Stomach (tissue), 4 donors: Measurements from ENCODE around the gene LSAMP.

Source experiments
- CTCF ChIP-seq, 7 experiments: fragments of 450-650 bp in 4 of 7; fragments of 200-600 bp in 3 of 7; sonication (generic) in 3 of 7; IDR thresholded peaks; one replicate each; pipeline ENCODE4 v1.5.1; 2016 to 2019; ENCODE audit warnings: antibody characterized with exemption in 7 of 7, control low read depth in 2 of 7, mild to moderate bottlenecking in 1 of 7
- EP300 ChIP-seq: sonication (generic); formaldehyde crosslinking; IDR thresholded peaks from one replicate; pipeline ENCODE4 v1.6.1; 2017; ENCODE audit warnings: antibody characterized with exemption

DNA sequence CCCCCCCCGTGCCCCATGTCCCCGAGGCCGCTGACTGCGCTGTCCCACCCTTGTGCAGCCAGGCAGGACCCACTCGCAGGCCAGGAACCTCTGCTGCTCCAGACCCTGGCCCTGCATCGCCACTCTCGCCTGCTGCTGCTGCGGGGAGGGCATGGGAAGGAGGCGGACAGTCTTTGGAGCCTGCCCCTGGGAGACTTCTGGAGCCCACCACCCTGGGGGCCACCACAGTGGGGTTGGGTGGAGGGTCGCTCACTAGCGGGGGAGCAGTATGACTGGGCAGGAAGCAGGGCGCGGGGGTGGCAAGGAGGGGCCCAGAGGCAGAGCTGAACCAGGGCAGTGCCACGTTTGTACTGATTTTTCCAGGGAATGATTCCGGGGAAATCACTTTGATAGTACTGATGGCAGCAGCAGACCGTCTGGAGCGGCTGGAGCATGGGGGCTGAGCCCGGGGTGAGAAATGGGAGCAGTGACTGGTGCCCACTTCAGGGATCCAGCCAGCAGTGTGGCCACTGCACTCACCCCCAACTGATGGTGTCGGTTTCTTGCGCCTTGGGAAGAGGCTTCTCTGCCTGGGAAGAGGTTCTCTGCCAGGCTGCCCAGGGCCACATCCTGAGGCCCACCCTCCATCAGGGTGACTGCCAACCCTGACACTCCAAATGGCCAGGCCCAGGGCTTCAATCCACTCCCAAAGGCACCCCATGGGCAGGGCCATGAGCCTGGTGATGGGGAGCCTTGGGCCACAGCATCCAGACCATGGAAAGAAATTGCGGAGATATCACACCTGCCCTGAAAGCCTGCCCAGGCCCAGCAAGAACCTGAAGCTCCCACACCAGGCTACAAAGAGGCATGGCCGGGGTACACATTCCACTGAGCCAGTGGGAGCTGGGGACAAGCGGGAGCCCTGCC is 53.7 kb downstream of the LSAMP start:
- TF ChIP-seq CTCF (IDR thresholded peaks at IDR 0.05) (no peak), EP300 (no peak)
